GM12892 (cell line): ENCODE data around the gene LCP1.

Source experiments
- POLR2A ChIP-seq: IDR thresholded peaks from 2 replicates; pipeline ENCODE4 v1.6.1; 2011; ENCODE audit warnings: low read depth, low read length, control low read depth
- POLR2AphosphoS5 ChIP-seq: IDR thresholded peaks from 2 replicates; pipeline ENCODE4 v1.6.1; 2011; ENCODE audit warnings: low read depth, low read length, control low read depth

- no peak for TF ChIP-seq POLR2A
- TF ChIP-seq POLR2AphosphoS5 = no peak
These were observed 67.4 kb downstream of the LCP1 start for GRCh38 chr13:46114613-46115012.
